Stomach smooth muscle (tissue), 2 donors: ENCODE measurements around the gene CHD1L.
"Not testable (repeated sequence)": the region's sequence is repeated elsewhere in the genome, so short reads cannot be mapped to it uniquely, and the experiment has no call there.

Source experiments
- H3K27ac ChIP-seq: one replicate; pipeline ENCODE4 v1.7.0; 2013; ENCODE audit warnings: mild to moderate bottlenecking, low read length, inconsistent platforms
- H3K27me3 ChIP-seq, 2 donors: one replicate each; pipeline ENCODE4 v1.7.0; 2013; ENCODE audit warnings: low read length in 2 of 2; ENCODE audit not compliant: insufficient read depth in 2 of 2, control insufficient read depth in 1 of 2
- H3K36me3 ChIP-seq, 2 donors: one replicate each; pipeline ENCODE4 v1.7.0; 2013; ENCODE audit warnings: low read length in 2 of 2; ENCODE audit not compliant: control insufficient read depth in 2 of 2, insufficient read depth in 2 of 2
- H3K4me1 ChIP-seq: one replicate; pipeline ENCODE4 v1.7.0; 2013; ENCODE audit warnings: low read length; ENCODE audit not compliant: control insufficient read depth, insufficient read depth
- H3K4me3 ChIP-seq, 2 donors: one replicate each; pipeline ENCODE4 v1.7.0; 2013; ENCODE audit warnings: low read length in 2 of 2
- H3K9ac ChIP-seq, 2 donors: one replicate each; pipeline ENCODE4 v1.7.0; 2013; ENCODE audit warnings: low read length in 2 of 2, mild to moderate bottlenecking in 1 of 2
- H3K9me3 ChIP-seq, 2 donors: one replicate each; pipeline ENCODE4 v1.7.0; 2013; ENCODE audit warnings: low read length in 2 of 2; ENCODE audit not compliant: control insufficient read depth in 2 of 2
- donor health status: healthy.
- donor health status: Pancreatic carcinoma.

CHD1L gene

DNA sequence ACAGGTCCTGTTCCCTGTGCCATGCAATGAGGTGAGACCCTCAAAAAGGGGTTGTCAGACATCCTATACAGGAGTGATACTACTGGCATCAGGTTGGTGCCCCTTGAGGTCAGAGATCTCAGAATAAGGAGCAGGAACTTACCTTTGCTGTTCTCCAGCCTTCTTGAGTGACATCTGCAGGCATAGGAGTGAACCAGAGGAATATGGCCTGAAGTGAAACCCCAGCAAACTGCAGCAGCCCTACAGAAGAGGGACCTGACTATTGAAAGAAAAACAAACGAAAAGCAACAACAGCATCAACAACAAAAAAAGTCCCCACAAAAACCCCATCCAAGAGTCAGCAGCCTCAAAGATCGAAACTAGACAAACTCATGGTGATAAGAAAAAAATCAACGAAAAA is 74.5 kb downstream of the CHD1L start:
- Histone ChIP-seq H3K4me3 (no peak overlapping the region), H3K9me3 (peaks cover 0 to 3% of the 10 kb centered on the region in 2 donors), H3K4me1 (no peaks in the 10 kb centered on the region), H3K27ac (no peak overlapping the region), H3K36me3 (no peaks in the 10 kb centered on the region), H3K9ac (no peak overlapping the region), H3K27me3 (no peaks in the 10 kb centered on the region)

DNA sequence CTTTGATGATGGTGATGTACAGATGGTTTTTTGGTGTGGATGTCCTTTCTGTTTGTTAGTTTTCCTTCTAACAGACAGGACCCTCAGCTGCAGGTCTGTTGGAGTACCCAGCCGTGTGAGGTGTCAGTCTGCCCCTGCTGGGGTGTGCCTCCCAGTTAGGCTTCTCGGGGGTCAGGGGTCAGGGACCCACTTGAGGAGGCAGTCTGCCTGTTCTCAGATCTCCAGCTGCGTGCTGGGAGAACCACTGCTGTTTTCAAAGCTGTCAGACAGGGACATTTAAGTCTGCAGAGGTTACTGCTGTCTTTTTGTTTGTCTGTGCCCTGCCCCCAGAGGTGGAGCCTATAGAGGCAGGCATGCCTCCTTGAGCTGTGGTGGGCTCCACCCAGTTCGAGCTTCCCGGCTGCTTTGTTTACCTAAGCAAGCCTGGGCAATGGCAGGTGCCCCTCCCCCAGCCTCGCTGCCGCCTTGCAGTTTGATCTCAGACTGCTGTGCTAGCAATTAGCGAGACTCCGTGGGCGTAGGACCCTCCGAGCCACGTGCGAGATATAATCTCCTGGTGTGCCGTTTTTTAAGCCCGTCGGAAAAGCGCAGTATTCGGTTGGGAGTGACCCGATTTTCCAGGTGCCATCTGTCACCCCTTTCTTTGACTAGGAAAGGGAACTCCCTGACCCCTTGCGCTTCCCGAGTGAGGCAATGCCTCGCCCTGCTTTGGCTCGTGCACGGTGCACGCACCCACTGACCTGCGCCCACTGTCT is 84.6 kb downstream of the CHD1L start:
- not testable (repeated sequence) for H3K9me3 ChIP-seq, H3K27me3 ChIP-seq, H3K27ac ChIP-seq, H3K4me3 ChIP-seq, H3K9ac ChIP-seq, H3K4me1 ChIP-seq, H3K36me3 ChIP-seq

DNA sequence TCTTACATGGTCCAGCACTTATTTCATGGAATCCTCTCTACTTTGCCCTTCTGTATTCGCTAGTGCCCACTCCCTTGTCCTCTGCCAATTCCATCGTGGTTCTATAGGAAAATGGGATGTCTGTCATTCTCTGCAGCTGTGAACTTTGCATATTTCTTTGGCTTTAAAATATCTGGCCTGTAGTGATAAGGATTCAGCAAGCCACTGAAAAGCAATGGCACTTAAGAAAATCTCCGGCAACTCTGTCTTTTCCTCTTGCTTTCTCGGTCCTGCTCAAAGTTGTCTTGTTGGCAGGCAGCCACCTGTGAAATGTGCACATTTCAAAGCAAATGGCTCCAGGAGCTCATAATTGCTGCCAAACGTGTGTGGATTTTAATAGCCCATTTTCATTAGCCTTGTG is 91.8 kb downstream of the CHD1L start:
- Histone ChIP-seq H3K4me1 (no peaks in the 10 kb centered on the region), H3K4me3 (no peak overlapping the region), H3K9ac (no peak overlapping the region), H3K36me3 (no peaks in the 10 kb centered on the region), H3K9me3 (peaks cover 0 to 1% of the 10 kb centered on the region in 2 donors), H3K27me3 (no peaks in the 10 kb centered on the region), H3K27ac (no peak overlapping the region)

DNA sequence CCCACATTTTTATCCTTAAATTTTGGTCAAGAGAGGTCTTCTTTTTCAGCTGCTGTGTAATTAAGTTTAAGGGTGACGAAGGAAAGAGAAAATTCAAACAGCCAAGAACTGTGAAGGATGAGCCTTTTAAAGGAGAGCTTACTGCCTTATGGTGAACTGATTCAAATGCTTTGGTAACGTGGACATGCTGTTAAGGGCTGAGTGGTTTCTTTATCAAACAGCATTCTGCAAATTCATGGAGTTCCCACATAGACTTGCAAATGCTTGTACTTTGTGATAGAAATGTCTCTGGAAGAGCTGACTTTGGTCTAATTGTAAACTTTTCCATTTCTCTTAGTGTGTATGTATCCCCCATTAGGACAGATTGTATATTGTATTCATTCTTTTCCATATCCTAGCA is 93.8 kb downstream of the CHD1L start:
- H3K4me1 ChIP-seq: no peaks in the 10 kb centered on the region
- H3K27ac ChIP-seq: no peak overlapping the region
- no peaks in the 10 kb centered on the region for H3K27me3 ChIP-seq
- H3K36me3 ChIP-seq: no peaks in the 10 kb centered on the region
- H3K9ac ChIP-seq: no peak overlapping the region
- no peak overlapping the region for H3K4me3 ChIP-seq
- no peaks in the 10 kb centered on the region for H3K9me3 ChIP-seq

DNA sequence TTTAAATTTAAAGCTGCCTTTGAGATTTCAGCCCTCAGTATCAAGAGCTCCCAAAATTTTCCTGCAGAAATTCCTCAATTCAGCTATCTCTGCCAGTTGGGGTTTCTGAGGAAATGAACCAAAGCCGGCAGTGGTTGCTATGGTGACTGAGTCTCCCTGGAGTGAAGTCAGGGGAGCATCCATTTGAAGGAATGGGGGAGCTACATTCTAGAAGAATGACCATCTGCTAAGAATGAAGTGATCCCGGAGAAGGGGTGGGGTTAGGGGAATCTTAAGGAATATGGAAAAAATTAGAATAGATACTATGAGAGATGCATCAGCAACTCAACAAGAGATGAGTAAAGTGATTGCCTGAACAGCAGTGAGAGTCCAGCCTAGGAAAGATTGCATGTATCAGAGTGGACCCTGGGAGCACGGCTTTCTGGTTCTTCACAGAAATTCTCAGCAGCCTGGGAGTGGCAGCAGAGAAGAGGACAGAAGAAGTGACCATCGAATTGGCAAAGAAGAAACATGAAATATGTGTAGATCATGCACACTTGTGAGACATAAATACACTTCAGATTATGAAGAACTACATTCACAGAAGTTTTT is 94.7 kb downstream of the CHD1L start:
- no peaks in the 10 kb centered on the region for H3K4me1 ChIP-seq
- no peak overlapping the region for H3K4me3 ChIP-seq
- no peak overlapping the region for H3K9ac ChIP-seq
- no peaks in the 10 kb centered on the region for H3K9me3 ChIP-seq
- H3K27me3 ChIP-seq: peaks cover 0 to 3% of the 10 kb centered on the region in 2 donors
- H3K36me3 ChIP-seq: no peaks in the 10 kb centered on the region
- no peak overlapping the region for H3K27ac ChIP-seq

DNA sequence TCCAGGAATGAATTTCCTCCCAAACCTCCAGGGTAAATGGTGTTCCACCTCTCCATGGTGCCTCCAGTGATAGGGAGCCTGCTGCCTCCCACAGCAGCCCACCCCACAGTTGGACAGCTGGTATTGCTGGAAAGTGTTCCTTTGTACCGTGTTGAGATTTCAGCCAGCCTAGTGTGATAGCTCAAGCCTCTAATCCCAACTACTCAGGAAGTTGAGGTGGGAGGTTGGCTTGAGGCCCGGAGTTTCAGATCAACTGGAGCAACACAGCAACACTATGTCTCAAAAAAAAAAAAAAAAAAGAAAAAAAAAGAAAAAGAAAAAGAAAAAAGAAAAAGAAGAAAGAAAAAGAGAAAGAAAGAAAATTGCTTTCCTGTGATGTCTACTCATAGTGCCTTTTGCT is 96.1 kb downstream of the CHD1L start:
- Histone ChIP-seq H3K36me3 (no peaks in the 10 kb centered on the region), H3K27ac (no peak overlapping the region), H3K9me3 (no peaks in the 10 kb centered on the region), H3K27me3 (peaks cover 0 to 3% of the 10 kb centered on the region in 2 donors), H3K4me1 (no peaks in the 10 kb centered on the region), H3K9ac (no peak overlapping the region), H3K4me3 (no peak overlapping the region)

DNA sequence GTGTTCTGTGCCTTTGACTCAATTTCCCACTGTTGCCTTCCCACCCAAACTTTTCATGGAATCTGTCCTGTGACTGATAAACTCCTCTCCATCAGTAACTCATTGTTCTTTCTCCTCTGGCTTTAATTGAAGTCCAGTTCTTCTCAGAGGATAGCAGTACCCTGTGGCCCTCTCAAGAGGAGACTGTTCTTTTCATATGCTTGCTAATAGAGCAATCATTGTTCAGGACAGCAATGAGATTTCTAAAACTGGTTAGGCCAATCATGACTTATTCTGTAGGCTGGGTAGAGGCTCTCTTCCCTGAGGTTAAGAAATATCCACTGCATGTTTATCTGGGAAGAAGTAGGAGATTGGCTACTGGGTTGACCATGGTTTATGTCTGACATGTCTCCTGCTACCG is 98.8 kb downstream of the CHD1L start:
- H3K4me3 ChIP-seq: no peak overlapping the region

More for the DNA sequence above, 98.8 kb downstream of the CHD1L start:
- peaks cover 0 to 3% of the 10 kb centered on the region in 2 donors for H3K27me3 ChIP-seq
- H3K9ac ChIP-seq: no peak overlapping the region
- H3K36me3 ChIP-seq: no peaks in the 10 kb centered on the region
- H3K9me3 ChIP-seq: no peaks in the 10 kb centered on the region
- H3K27ac ChIP-seq: no peak overlapping the region
- no peaks in the 10 kb centered on the region for H3K4me1 ChIP-seq
